ENCODE data around the gene ITGB7.
A peak's percentile ranks its signal among the peaks of the same experiment; 100 is the strongest.
"Not testable (repeated sequence)": the region's sequence is repeated elsewhere in the genome, so short reads cannot be mapped to it uniquely, and the experiment has no call there.

ITGB7 gene

DNA sequence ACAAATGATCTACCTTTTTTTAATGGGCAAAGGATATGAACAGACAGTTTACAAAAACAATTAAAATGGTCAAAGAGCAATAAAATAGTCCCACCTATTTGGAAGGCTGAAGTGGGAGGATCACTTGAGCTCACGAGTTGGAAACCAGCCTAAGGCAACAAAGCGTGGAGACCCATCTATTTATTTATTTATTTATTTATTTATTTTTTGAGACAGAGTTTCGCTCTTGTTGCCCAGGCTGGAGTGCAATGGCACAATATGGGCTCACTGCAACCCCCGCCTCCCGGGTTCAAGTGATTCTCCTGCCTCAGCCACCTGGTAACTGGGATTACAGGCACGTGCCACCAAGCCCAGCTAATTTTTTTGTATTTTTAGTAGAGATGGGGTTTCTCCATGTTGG lies 29.6 kb downstream of the ITGB7 start:
- not testable (repeated sequence) for DNase-seq

DNA sequence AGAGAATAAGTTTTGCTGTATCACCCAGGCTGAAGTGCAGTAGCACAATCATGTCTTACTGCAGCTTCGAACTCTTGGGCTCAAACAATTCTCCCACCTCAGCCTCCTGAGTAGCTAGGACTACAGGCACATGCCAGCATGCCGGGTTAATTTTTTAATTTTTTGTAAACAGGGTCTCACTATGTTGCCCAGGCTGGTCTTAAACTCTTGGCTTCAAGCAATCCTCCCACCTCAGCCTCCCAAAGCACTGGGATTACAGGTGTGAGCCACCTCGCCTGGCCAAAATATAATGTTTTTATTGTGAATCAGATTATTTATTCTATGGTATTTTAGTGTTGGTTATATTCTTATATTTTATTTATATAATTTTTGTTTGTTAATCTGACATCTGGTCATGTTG lies 30.3 kb downstream of the ITGB7 start:
- DNase-seq, result no peak

DNA sequence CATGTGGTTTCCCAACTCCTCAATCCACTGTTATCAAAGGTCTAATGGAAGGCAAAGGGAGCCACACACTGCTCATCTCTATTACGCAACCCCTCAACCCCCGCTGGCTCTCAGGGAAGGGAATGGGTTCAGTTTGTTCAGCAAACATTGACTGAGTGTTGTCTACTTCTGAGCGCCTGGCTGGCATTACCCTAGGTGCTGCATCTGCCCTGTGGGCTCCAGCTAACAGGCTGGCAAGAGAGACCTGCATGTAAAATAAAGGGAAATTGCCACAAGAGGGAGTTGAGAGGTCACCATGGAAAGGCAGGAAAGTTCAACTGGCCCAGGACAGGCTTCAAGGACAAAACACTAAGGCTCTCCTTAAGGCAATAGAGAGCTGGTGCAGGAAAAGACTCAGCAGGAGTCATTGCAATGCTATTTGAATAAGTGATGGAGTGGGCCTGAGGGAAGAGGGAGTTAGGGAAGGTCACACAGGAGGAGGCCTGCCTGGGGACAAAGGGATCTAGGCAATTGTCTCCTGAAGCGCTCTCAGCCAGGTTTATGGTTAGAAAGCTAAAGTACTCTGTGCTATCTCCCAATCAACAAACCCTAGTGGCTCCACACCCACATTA lies 32.1 kb downstream of the ITGB7 start:
- DNase-seq, result peak; percentile 29

DNA sequence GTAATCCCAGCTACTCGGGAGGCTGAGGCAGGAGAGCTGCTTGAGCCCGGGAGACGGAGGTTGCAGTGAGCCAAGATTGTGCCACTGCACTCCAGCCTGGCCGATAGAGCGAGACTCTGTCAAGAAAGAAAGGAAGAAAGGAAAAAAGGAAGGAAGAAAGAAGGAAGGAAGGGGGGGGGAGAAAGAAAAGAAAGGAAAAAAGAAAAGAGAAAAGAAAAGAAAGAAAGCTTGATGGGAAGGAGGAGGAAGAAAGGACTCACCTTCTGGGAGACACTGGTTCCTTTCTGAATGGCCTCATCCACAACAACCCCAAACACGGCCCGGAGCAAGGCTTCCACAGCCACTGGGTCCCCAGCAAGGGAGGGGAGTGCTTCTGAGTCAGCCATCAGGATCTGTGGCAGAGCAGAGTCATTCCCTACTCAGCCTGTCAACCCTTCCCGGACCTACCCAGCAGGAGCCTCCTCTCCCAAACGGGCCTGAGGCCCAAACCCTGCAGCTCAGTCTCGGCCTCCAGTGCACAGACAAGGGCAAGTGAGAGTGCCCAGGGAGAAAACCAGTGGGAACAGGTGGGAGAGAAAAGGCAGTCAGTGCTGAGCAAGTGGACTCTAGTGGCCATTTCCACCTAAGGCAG lies 33.9 kb downstream of the ITGB7 start:
- no peak for DNase-seq

DNA sequence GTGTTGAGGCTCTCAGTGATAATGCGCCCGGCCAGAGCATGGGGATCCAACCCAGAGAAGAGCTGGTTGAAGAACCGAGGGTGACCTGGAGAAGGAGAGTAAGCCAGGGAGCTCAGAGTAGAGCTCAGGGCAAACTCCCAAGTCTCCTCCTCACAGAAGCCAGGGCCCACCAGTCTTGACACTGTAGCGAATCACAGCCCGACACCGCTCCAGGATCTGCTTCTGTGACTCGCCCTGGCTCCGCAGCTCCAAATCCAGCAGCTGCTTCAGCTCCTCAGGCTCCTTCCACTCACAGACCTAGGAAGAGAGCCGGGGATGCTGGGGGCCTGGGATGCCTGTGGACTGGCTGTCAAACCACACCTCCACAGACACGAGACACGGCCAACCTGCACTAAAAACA lies 34.7 kb downstream of the ITGB7 start:
- DNase-seq, result no peak

DNA sequence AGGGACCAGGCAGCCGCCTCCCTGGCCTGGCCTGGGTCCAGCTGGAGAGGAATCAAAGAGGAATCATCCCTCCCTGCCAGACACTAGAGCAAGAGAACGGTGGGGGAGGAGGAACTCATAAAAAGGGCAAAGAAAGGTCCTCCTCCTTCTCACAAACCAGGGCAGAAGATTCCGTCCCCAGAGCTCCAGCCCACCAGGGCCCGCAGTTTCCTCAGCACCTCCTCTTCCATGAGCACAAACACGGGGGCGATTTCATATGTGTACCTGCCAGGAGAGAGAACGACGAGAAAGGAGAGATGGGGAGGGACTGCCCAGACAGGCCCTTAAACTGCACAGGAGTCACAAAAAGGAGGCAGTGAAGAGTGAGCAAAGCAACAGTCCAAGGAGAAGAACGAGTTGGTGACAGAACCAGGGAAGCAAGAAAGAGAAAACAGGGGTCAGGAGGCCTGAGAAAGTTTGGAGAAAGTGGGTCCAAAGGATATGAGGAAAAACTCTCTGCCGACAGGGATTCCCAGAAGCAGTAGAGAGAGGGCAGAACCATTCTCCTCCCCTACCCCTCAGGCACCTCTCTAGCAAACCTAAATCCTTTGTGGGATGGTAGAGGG lies 35.2 kb downstream of the ITGB7 start:
- DNase-seq, result no peak

DNA sequence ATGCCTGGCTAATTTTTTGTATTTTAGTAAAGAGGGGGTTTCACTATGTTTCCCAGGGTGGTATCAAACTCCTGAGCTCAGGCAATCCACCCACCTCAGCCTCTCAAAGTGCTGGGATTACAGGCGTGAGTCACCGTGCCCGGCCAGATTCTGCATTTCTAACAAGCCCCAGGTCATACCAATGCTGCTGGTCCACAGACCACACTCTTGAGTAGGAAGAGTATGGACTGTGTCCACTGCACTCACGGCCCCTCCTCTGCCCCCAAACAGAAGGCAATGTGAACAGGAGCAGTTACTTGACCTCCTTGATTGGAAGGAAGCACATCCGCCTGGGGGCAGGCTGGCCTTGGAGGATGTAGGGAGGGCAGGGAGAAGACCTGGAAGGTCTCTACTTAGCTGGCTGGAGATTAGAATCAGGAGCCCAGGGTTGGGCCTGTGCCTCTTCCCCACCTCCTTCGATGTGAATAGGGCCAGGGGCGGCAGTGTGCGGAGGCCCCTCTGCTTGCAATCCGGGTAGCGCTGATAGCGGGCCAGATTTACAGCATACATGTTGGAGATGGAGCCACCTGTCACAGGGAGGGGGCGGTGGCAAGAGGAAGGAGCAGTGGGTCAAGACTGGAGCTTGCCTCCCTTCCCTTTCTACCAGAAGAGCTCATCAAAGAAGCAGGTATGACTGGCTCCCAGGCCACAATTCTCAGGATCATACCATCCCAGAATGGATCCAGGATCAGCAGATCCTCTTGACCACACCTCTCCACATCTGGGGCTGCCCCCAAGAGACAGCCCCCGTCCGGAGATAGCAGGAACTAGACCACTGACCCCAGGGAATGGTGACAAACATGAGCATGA lies 36.0 kb downstream of the ITGB7 start:
- DNase-seq, result no peak

DNA sequence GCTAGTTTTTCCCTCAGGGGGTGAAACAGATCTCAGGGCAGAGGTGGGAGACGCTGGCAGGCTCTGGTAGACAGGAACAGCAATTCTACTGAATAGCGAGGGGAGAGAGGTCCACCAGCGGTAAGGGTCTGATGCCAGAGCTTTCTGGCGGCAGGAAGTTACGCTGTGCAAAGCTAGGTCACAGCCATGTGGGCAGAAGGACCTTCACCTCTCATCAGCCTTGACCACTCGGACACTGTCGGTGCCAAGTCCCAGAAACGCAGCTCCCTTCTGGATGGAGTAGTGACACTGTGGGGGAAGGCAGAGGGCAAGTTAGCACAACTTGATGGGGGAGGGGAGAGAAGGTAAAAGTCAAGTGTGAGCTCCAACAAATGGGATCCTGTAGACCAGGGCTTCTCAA lies 36.8 kb downstream of the ITGB7 start:
- DNase-seq, result no peak

DNA sequence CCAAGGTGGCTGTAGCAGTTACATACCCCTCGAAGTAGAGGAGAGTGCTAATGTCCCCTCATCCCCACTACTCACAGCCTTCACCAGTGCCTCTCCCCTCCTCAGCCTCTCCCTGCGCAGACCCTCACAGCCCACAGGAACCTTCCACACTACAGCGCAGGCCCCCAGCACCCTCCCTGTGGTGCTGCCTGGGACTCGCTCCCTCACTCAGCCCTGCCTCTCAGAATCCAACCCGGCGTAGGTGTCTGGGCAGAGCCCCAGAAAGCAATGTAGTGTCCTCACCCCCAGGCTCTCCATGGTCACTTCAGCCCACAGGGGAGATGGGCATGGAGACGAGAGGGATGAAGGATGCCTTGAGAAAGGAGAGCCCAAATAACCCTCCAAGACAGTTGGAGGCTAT lies 37.4 kb downstream of the ITGB7 start:
- no peak for DNase-seq

DNA sequence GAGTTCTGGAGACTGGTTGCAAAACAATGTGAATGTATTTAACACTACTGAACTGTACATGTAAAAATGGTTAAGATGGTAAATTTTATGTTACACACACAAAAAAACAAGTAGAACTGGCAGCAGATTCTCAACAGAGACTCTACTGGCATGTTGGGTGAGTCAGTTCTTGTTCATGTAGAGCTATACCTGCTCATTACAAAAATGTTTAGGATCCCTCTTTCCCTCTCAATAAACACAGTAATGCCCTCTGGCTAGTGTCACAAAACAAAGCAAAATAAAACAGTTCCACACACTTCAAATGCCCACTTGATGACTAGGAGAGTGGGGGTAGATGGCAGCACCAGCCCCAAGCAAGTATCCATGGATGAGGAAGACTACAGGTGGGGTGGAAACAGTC lies 40.2 kb downstream of the ITGB7 start:
- DNase-seq, result no peak

DNA sequence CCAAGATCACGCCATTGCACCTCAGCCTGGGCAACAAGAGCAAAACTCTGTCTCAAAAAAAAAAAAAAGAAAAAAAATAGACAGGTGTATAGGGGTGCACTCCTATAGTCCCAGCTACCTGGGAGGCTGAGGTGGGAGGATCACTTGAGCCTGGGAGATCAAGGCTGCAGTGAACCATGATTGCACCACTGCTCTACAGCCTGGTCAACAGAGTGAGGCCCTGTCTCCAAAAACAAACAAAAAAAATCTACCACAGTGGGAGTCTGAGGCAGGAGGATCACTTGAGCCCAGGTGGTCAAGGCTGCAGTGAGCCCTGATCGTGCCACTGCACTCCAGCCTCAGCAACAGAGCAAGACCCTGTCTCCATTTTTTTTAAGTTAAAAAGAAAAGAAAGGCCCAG lies 44.0 kb downstream of the ITGB7 start:
- not testable (repeated sequence) for DNase-seq

DNA sequence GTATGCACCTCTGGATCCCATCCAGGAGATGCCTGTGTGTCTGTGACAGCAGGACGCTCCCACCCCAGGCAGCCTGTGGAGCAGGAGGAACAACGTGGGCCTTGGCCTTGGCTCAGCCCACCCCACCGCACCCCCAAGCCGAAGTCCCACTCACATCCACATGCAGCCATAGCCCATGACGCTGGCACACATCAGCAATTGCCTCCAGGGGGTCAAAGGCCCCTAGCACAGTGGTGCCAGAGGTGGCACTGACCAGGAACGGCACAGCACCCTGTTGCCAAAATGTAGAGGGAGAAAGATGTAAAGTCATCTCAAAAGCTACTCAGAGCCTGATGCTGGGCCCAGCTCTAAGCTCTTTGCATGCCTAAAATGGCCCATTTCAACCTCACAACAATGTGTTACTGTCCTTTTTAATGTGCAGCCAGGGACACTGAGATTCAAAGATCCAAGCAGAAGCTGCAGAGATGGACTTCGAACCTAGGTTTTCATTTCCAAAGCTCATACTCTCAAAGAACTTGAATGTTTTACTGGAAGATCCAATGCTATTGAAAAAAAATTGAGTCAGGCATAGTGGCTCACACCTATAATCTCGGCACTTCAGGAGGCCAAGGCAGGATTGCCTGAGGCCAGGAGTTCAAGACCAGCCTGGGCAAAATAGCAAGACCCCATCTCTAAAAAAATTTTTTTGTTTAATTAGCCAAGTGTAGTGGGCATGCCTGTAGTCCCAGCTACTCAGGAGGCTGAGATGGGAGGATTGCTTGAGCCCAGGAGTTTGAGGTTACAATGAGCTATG lies 45.7 kb downstream of the ITGB7 start:
- DNase-seq, result no peak

DNA sequence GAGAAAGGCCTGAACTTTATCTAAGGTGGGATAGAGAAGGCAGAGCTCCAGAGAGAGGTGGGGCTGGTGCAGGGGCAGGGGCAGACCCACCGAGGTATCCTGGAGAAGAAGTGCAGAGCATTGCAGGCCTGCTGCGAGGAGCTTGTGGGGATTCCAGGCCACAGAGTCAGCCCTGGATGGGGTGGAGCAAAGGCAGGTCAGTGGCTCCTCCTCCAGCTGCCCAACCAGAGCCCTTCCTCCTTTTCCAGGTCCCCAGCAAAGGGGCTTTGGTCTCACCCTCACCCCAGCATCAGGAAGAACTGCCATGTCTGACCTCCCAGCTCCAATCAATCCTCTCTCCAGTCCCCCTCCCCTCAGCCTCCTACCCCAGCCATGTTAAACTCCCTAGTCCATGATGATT lies 46.4 kb downstream of the ITGB7 start:
- no peak for DNase-seq

DNA sequence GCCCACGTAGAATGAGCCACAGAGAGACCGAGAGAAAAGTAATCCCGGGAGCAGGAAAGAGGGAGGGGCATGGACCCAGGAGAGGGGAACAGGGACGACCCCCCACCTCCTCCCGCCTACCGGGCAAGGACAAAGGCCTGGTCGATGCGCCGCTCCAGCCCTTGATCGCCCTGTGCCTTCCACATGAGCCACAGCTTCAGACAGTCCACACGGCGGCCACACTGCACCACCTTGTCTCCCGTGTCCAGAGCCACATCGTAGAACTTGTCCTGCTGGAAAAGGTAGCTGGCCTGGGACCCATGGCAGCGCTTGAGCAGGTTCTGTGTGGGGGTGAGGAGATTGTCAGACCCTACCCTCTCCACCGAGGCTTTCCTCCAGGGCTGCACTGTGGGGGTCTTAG lies 47.1 kb downstream of the ITGB7 start:
- DNase-seq, result no peak

DNA sequence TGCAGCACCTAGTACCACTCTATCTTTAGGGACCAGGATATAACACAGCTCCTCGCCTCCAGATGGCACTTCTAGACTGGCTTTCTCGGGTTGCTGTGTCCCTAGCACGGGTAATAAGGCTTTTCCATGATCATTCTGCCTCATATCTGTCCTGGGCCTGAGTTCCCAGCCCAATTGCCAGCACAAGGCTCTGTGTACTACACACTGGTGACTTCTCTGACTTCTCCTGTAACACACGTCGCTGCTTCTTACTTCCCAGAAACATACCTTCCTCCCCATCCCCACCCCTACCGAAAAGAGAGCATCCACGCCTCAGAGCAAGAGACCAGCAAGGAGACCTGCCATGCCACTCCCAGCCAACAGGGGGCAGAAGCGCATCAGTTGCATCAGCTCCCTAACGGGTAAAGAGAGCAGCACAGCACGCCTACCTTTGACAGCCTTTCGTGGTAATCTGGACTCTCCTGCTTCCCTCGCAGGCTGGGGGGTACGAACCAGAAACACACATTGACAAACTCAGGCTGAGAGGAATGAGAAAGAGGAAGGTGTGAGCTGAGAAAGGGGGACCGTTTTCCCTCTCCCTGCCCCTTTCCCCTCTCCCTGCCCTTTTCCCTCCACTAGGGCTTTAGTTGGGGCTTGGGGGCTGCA lies 47.7 kb downstream of the ITGB7 start:
- DNase-seq, result peak; percentile 91

DNA sequence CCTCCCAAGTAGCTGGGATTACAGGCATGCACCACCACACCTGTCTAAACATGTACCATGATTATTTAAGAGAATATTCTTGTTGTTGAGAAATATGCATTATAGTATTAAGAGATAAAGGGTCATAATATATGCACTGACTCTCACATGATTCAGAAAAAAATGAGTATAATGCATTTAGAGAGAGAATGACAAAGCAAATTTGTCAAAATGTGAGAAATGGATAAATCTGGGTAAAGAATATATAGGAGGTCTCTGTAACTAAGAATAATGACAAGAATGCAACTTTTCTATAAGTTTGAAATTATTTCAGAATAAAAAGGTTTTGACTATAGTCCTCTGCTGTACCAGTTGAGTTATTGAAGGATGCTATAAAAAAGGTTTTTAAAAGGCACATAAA lies 54.7 kb downstream of the ITGB7 start:
- DNase-seq, result no peak

DNA sequence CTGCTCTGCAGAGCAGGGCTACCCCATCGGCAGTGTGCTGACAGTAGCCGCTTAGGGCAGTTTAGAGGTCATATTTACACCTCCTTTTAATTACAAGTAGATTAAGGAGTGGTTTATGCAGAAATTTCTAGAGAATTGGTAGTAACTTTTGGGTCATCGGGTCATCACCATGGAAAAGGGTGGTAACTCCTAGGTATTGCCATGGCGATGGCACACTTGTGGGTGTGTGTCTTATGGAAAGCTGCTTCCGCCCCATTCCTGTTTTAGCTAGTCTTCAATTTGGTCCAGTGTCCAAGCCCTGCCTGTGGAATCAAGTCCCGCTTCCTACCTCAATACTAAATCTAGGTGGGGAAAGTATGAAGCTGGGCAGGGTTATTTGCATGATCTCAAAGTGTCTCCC lies 56.0 kb downstream of the ITGB7 start:
- no peak for DNase-seq

DNA sequence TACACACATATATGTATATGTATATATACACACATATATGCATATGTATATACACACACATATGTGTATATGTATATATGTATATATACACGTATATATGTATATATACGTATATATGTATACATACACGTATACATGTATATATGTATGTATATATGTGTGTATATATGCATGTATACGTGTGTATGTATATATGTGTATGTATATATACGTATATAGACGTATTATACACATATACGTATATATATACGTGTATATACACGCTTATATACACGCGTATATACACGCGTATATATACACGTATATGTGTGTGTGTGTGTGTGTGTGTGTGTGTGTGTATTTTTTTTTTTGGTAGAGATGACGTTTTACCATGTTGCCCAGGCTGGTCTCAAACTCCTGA lies 59.4 kb downstream of the ITGB7 start:
- DNase-seq, result no peak

DNA sequence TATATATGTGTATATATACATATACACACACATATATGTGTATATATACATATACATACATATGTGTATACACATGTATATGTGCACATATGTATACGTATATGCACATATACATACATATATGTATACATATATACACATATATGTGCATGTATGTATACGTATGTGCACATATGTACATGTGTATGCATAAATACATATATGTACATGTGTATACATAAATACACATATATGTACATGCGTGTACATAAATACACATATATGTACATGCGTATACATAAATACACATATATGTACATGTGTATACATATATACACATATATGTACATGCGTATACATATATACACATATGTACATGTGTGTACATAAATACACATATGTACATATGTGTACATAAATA lies 59.9 kb downstream of the ITGB7 start:
- no peak for DNase-seq

DNA sequence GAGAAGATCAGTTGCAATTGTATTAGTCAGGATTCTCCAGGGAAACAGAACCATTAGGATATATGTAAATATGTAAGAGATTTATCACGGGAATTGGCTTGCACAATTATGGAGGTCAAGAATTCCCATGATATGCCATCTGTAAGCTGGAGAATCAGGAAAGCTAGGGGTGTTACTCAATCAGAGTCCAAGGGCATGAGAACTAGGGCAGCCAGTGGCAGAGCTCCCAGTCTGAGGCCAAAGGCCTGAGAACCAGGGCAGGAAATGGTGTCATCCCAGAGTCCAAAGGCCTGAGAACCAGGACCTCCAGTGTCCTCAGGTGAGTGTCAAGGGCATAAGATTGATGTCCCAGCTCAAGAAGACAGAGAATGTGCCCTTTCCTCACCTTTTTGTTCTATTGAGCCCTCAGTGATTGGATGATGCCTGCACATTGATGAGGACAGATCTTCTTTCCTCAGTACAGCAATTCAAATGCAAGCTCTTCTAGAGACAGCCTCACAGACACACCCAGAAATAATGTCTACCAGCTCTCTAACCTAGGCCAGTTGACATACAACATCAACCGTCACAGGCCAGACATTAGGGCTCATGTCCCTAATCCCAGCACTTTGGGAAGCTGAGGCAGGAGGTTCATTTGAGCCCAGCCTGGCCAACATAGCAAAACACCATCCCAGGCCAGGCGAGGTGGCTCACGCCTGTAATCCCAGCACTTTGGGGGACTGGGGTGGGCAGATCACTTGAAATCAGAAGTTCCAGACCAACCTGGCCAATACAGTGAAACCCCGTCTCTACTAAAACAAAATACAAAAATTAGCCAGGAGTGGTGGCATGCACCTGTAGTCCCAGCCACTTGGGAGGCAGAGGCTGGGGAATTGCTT lies 61.4 kb downstream of the ITGB7 start:
- no peak for DNase-seq

DNA sequence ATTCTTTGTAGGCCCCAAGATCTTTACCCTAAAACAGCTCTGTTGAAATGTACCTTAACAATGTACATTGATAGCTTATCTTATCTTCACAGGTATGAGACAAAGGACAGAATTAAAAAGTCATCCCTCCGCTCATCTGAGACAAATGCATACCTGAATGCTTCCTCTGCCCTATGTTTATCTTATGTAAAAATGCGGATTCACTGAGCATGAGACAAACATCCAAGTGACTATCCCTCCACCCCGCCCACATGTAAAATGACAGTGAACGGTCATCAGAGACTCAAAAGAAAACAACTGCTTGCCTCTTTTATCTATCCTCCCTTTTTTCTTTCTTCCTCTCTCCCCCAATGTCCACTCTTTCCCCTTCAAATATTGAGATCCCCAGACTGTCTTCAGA lies 63.7 kb downstream of the ITGB7 start:
- DNase-seq, result no peak

Data from CD4-positive, alpha-beta T cell treated with Interleukin-12 subunit alpha and Interleukin-12 subunit beta, for 1 hour (primary cell).